Sigmoid colon (tissue), 7 donors: Measurements from ENCODE around the gene WDR75. TPM values are rescaled to one million over a fixed set of nuclear protein-coding genes. Genes with fewer than 3 reads are reported as not detected.

Experiments used
- DNase-seq: peaks from one replicate; pipeline ENCODE4 v3.0.0-alpha.2; 2019
- H3K27ac ChIP-seq, 4 donors: fragments of 200-600 bp; sonication (generic); one replicate each; pipeline ENCODE4 v1.5.1; 2016 to 2019; ENCODE audit warnings: mild to moderate bottlenecking in 1 of 4
- H3K27me3 ChIP-seq, 3 donors: fragments of 200-600 bp; sonication (generic); one replicate each; pipeline ENCODE4 v1.5.1; 2019; ENCODE audit warnings: mild to moderate bottlenecking in 1 of 3
- H3K36me3 ChIP-seq, 4 donors: fragments of 200-600 bp; sonication (generic); one replicate each; pipeline ENCODE4 v1.5.1; 2016 to 2019
- H3K4me1 ChIP-seq, 4 donors: fragments of 200-600 bp; sonication (generic); one replicate each; pipeline ENCODE4 v1.5.1; 2017 to 2019
- H3K4me3 ChIP-seq, 4 donors: fragments of 200-600 bp; sonication (generic); one replicate each; pipeline ENCODE4 v1.5.1; 2017 to 2019; ENCODE audit warnings: mild to moderate bottlenecking in 2 of 4, moderate library complexity in 1 of 4
- H3K9me3 ChIP-seq, 4 donors: fragments of 200-600 bp in 3 of 4; sonication (generic) in 3 of 4; one replicate each; pipeline versions ENCODE4 v1.5.1 to v1.6.1; 2013 to 2019
- EP300 ChIP-seq, 4 donors: sonication (generic); formaldehyde crosslinking; IDR thresholded peaks; one replicate each; pipeline ENCODE4 v1.6.1; 2017; ENCODE audit warnings: antibody characterized with exemption in 4 of 4
- POLR2A ChIP-seq, 2 donors: fragments of 450-650 bp; IDR thresholded peaks; one replicate each; pipeline ENCODE4 v1.6.1; 2016; ENCODE audit warnings: antibody characterized with exemption in 2 of 2, mild to moderate bottlenecking in 2 of 2, moderate library complexity in 2 of 2
- POLR2AphosphoS5 ChIP-seq, 4 donors: sonication (generic); formaldehyde crosslinking; IDR thresholded peaks; one replicate each; pipeline ENCODE4 v1.6.1; 2017; ENCODE audit warnings: antibody characterized with exemption in 4 of 4
- WGBS, 2 donors: extraction: QIAGEN DNeasy Blood & Tissue Kit; methylation state at CpG; one replicate each; pipeline ENCODE4 v1.1.7; 2013; 5-methylcytosine and 5-hydroxymethylcytosine counted together
- intact Hi-C: fragments of 100-400 bp; cut with DNase I; formaldehyde crosslinking; loops from one replicate; pipeline ENCODE4 v1.15.1; 2023
- polyA plus RNA-seq, 3 donors: library from polyadenylated mRNA; stranded (reverse); fragments of 200-250 nt; gene quantifications; one replicate each; pipeline ENCODE4 v1.2.3, GENCODE V29; 2013
- total RNA-seq, 4 donors: library from RNA; depleted of rRNA; stranded (reverse); fragments of >200 nt; gene quantifications; one replicate each; pipeline ENCODE4 v1.1.0, GENCODE V29; 2016
- TF ChIP-seq, protein P1 (sequence below), 4 experiments: fragments of 450-650 bp in 3 of 4; fragments of 200-600 bp in 1 of 4; IDR thresholded peaks; one replicate each; pipeline ENCODE4 v1.5.1; 2016 to 2019; ENCODE audit warnings: antibody characterized with exemption in 4 of 4, mild to moderate bottlenecking in 3 of 4, moderate library complexity in 2 of 4
- donor health status: healthy with polysubstance abuse.
- donor health status: Bipolar disorder and iron deficiency.
- donor health status: healthy.

WDR75 gene
- total and polyA plus RNA-seq, 7 donors: 7.6 to 43.5 (median 25.8) TPM

DNA sequence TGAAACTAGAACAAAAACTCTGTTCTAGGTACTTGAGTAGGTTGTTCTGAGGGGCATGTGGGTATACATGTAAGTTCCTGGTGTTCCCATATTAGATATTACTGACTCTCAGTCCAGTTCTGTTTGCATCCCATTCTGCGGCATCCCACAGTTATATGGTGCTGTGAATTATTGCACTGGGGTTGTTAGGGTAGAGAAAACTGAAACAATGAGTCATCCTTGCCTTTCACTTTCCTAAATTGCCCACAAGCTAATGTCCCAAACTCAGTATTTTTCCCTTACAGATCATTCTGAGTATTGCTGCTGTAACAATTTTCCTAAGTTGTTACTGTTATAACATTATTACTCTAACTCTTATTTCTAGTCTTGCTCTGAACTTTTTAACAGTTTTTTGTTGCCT lies 3.0 kb downstream of the WDR75 start:
- H3K9me3 ChIP-seq: no peaks in the 10 kb centered on the region
- H3K4me3 ChIP-seq: no peak overlapping the region
- 38 to 57% methylated on average over 1 of the region's 1 CpG for WGBS, 2 donors
- intact Hi-C loops: loop anchor here (5.0 kb wide), 2 partner anchors 138 to 188 kb away; partner anchors contain the start of gene SLC40A1
- TF ChIP-seq POLR2AphosphoS5 (IDR thresholded peaks at IDR 0.05) (no peak), POLR2A (IDR thresholded peaks at IDR 0.05) (no peak), EP300 (IDR thresholded peaks at IDR 0.05) (no peak)
- no peaks in the 10 kb centered on the region for H3K27me3 ChIP-seq
- no peak overlapping the region for H3K27ac ChIP-seq
- no peak for DNase-seq
- H3K4me1 ChIP-seq: peaks cover 0 to 30% (median 19%) of the 10 kb centered on the region in 4 donors
- H3K36me3 ChIP-seq: peaks cover 0 to 20% (median 6%) of the 10 kb centered on the region in 4 donors

DNA sequence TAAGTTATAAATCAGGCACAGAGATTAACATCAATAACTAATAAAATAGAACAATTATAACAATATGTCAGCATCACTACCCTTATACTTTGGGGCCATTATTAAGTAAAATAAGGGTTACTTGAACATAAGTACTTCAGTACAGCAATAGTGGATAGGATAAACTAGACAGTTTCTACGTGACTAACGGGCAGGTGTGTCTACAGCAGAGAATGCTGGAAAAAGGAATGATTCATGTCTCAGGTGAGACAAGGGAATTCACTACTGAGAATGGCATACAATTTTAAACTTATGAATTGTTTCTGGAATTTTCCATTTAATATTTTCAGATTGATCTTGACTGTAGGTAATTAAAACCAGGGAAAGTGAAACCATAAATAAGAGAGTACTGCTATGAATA lies 5.5 kb downstream of the WDR75 start:
- 92 to 93% methylated on average over 2 of the region's 2 CpGs for WGBS, 2 donors
- Histone ChIP-seq H3K4me3 (no peak overlapping the region), H3K36me3 (peaks cover 4 to 44% (median 16%) of the 10 kb centered on the region in 4 donors), H3K27ac (no peak overlapping the region), H3K4me1 (peaks cover 0 to 24% (median 14%) of the 10 kb centered on the region in 4 donors), H3K27me3 (no peaks in the 10 kb centered on the region), H3K9me3 (no peaks in the 10 kb centered on the region)
- intact Hi-C loops: no loop called here
- TF ChIP-seq POLR2A (IDR thresholded peaks at IDR 0.05) (no peak), EP300 (IDR thresholded peaks at IDR 0.05) (no peak), POLR2AphosphoS5 (IDR thresholded peaks at IDR 0.05) (no peak)
- TF ChIP-seq, protein P1, sequence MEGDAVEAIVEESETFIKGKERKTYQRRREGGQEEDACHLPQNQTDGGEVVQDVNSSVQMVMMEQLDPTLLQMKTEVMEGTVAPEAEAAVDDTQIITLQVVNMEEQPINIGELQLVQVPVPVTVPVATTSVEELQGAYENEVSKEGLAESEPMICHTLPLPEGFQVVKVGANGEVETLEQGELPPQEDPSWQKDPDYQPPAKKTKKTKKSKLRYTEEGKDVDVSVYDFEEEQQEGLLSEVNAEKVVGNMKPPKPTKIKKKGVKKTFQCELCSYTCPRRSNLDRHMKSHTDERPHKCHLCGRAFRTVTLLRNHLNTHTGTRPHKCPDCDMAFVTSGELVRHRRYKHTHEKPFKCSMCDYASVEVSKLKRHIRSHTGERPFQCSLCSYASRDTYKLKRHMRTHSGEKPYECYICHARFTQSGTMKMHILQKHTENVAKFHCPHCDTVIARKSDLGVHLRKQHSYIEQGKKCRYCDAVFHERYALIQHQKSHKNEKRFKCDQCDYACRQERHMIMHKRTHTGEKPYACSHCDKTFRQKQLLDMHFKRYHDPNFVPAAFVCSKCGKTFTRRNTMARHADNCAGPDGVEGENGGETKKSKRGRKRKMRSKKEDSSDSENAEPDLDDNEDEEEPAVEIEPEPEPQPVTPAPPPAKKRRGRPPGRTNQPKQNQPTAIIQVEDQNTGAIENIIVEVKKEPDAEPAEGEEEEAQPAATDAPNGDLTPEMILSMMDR (IDR thresholded peaks at IDR 0.05): no peak
- no peak for DNase-seq

DNA sequence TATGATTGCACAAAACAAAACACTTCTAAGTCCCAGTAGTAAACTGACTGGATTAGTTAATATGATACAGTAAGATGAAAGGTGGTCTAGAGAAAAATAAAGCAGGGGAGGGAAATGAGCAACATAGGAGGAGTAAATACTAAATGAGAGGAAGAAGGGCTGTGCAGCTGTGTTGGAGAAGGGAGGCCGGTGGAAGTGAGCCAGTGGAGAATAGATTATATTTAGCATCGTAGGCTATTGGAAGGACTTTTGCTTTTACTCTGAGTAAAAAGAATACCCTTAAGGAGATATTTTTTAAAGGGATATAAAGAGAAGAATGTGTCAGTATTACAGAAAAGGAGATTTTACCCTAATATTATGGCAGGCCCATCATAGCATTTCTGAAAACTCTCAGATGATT lies 12.7 kb downstream of the WDR75 start:
- TF ChIP-seq, protein P1 (IDR thresholded peaks at IDR 0.05): no peak
- TF ChIP-seq POLR2A (IDR thresholded peaks at IDR 0.05): no peak
- TF ChIP-seq EP300 (IDR thresholded peaks at IDR 0.05): no peak
- TF ChIP-seq POLR2AphosphoS5 (IDR thresholded peaks at IDR 0.05): no peak
- Histone ChIP-seq H3K27me3 (no peaks in the 10 kb centered on the region), H3K27ac (peak overlapping the region in 2 of 4 donors; percentile 22 to 56), H3K36me3 (peaks cover 8 to 100% (median 21%) of the 10 kb centered on the region in 4 donors), H3K4me1 (peaks cover 0 to 14% (median 1%) of the 10 kb centered on the region in 4 donors), H3K4me3 (no peak overlapping the region), H3K9me3 (no peaks in the 10 kb centered on the region)
- no peak for DNase-seq
- 79 to 86% methylated on average over 2 of the region's 2 CpGs for WGBS, 2 donors
- intact Hi-C loops: no loop called here

DNA sequence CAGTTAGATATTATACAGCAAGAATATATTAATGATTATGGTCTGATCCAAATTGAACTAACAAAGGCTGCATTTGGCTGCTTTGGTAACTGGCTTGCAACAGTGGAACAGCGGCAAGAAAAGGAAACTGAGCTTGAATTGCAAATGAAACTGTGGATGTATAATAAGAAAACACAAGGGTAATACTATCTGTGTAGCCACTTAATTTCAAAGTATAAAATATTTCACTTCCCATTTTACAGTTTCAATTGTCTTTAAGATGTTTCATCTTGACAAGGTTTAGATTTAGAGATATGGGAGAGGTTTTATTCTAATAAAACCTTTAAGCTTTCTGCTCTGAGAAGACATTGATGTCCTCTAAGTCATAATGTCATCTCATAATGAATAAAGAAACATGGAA lies 23.8 kb downstream of the WDR75 start:
- WGBS, 2 donors: 66 to 90% methylated on average over 1 of the region's 1 CpG
- DNase-seq: no peak
- intact Hi-C loops: loop anchor here (5.0 kb wide), 1 partner anchor 117 kb away; the partner anchor contains the start of gene SLC40A1
- Histone ChIP-seq H3K4me3 (no peak overlapping the region), H3K4me1 (no peaks in the 10 kb centered on the region), H3K27me3 (no peaks in the 10 kb centered on the region), H3K9me3 (no peaks in the 10 kb centered on the region), H3K27ac (no peak overlapping the region), H3K36me3 (peaks cover 19 to 96% (median 35%) of the 10 kb centered on the region in 4 donors)
- TF ChIP-seq EP300 (IDR thresholded peaks at IDR 0.05) (no peak), POLR2AphosphoS5 (IDR thresholded peaks at IDR 0.05) (no peak), POLR2A (IDR thresholded peaks at IDR 0.05) (no peak)
- TF ChIP-seq, protein P1 (IDR thresholded peaks at IDR 0.05): no peak

DNA sequence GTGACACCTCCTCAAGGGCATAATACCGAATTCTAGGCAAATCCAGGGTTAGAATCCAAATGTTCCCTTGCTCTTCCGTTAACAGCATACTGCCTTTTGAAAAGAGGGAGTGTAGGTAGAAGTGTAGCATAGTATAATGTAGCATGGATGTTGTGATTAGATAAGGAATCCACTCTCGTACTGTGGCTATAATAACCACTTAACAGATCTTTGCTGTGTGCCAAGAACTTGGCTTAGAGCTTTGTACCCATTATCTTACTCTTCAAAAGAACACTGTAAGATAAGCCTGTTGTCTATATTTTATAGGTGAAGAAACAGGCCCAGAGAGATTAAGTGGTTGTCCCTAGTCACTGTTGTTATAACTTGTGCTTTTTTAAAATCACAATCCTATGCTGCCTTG lies 24.2 kb downstream of the WDR75 start:
- Histone ChIP-seq H3K27me3 (no peaks in the 10 kb centered on the region), H3K4me1 (no peaks in the 10 kb centered on the region), H3K4me3 (no peak overlapping the region), H3K36me3 (peaks cover 20 to 96% (median 34%) of the 10 kb centered on the region in 4 donors), H3K27ac (no peak overlapping the region), H3K9me3 (no peaks in the 10 kb centered on the region)
- intact Hi-C loops: loop anchor here (5.0 kb wide), 1 partner anchor 117 kb away; the partner anchor contains the start of gene SLC40A1
- TF ChIP-seq, protein P1 (IDR thresholded peaks at IDR 0.05): no peak
- TF ChIP-seq EP300 (IDR thresholded peaks at IDR 0.05) (no peak), POLR2A (IDR thresholded peaks at IDR 0.05) (no peak), POLR2AphosphoS5 (IDR thresholded peaks at IDR 0.05) (no peak)
- DNase-seq: no peak
- 23 to 74% methylated on average over 3 of the region's 3 CpGs for WGBS, 2 donors
